A673 (cell line): ENCODE data around the gene PKNOX2. TPM values are rescaled to one million over a fixed set of nuclear protein-coding genes. Genes with fewer than 3 reads are reported as not detected.

Experiments used
- BruUV-seq: library from RNA; stranded (reverse); fragments of 400-500 nt; replicated peaks from 2 replicates; lab custom pipeline; 2021; lab: Mats Ljungman, UMichigan
- CTCF ChIA-PET: fragments of 300-600 bp; sonication (Branson Sonifier 250); formaldehyde crosslinking; loops from one replicate; lab custom pipeline; 2022; ENCODE audit warnings: antibody characterized with exemption; lab: Charles Lee
- POLR2A ChIA-PET: fragments of 300-600 bp; sonication (Branson Sonifier 250); formaldehyde crosslinking; loops from one replicate; lab custom pipeline; 2022; ENCODE audit warnings: antibody characterized with exemption; ENCODE audit not compliant: low non-redundant PET; lab: Charles Lee
- DNase-seq: peaks from one replicate; pipeline ENCODE4 v3.0.0-alpha.2; 2015; ENCODE audit warnings: low spot score
- H3K27ac ChIP-seq: fragments of 200-600 bp; sonication (generic); 2 replicates; pipeline ENCODE4 v1.5.1; 2016; ENCODE audit warnings: mixed run types, low read depth, mild to moderate bottlenecking, mixed read lengths, antibody characterized with exemption, low read length; ENCODE audit not compliant: poor library complexity, severe bottlenecking
- H3K27me3 ChIP-seq: fragments of 200-600 bp; sonication (generic); replicated peaks from 2 replicates; pipeline ENCODE4 v1.6.1; 2017; ENCODE audit warnings: mixed run types, low read depth, mild to moderate bottlenecking, mixed read lengths, antibody characterized with exemption, low read length; ENCODE audit not compliant: insufficient read depth, poor library complexity
- H3K36me3 ChIP-seq: fragments of 200-600 bp; sonication (generic); 2 replicates; pipeline ENCODE4 v1.6.1; 2016; ENCODE audit warnings: mixed run types, mild to moderate bottlenecking, mixed read lengths, antibody characterized with exemption, low read length; ENCODE audit not compliant: insufficient read depth, poor library complexity, severe bottlenecking
- H3K4me1 ChIP-seq: fragments of 200-600 bp; sonication (generic); 2 replicates; pipeline ENCODE4 v1.6.1; 2017; ENCODE audit warnings: mixed run types, mild to moderate bottlenecking, mixed read lengths, antibody characterized with exemption, low read length; ENCODE audit not compliant: insufficient read depth, poor library complexity, severe bottlenecking
- H3K4me3 ChIP-seq: fragments of 200-600 bp; sonication (generic); 2 replicates; pipeline ENCODE4 v1.5.1; 2016; ENCODE audit warnings: low read depth, mixed run types, mild to moderate bottlenecking, mixed read lengths, low read length; ENCODE audit not compliant: poor library complexity, severe bottlenecking
- H3K9me3 ChIP-seq: fragments of 200-600 bp; sonication (generic); 2 replicates; pipeline ENCODE4 v1.6.1; 2016; ENCODE audit warnings: mixed run types, low read depth, mild to moderate bottlenecking, mixed read lengths, antibody characterized with exemption, low read length; ENCODE audit not compliant: poor library complexity, severe bottlenecking
- EZH2 ChIP-seq: fragments of 200-600 bp; sonication (generic); IDR thresholded peaks from 2 replicates; pipeline ENCODE4 v1.6.1; 2017; ENCODE audit warnings: borderline replicate concordance, low read depth, mild to moderate bottlenecking, mixed read lengths, antibody characterized with exemption, low read length; ENCODE audit not compliant: poor library complexity, severe bottlenecking
- intact Hi-C: fragments of 100-400 bp; cut with micrococcal nuclease; formaldehyde crosslinking; loops from one replicate; pipeline ENCODE4 v1.10.0; 2022; ENCODE audit not compliant: unreplicated experiment
- total RNA-seq: library from RNA; stranded (reverse); gene quantifications from 2 replicates; pipeline ENCODE4 v1.2.3, GENCODE V29; 2021
- TF ChIP-seq, protein P1 (sequence below): fragments of 300-800, 200-600 bp; sonication (generic); conservative IDR thresholded peaks from 2 replicates; pipeline ENCODE4 v1.5.1; 2017; ENCODE audit warnings: low read depth, mild to moderate bottlenecking, antibody characterized with exemption, low read length, moderate library complexity, mixed read lengths

Gene PKNOX2
- total RNA-seq, 1 experiment from 2014 or later, result 1.1 TPM

DNA sequence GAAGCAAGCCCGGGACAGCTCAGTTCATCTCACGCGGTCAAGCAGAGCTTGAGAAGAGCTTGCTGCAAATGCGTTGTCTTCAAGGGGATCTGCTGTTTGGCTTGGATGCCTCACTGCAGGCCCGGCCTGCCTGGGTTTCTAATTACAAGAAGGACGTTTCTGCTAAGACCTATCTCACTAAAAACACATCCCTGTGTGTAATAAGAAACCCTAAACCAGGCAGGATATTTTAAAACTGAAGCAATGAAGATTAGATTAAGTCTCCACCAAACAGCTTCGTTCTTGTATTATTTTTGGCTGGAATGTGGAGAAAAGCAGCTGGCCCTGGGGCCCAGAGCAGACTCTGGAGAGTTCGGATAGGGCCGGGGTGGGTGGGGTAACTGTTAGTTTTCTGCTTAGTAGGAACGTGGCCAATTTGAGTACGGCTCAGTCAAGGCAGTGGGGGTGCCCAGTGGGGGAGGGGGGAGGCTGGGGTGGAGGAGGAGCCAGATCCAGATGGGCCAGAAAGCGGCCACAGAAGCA, 6.0 kb downstream of the PKNOX2 start:
- Histone ChIP-seq H3K9me3 (no peaks in the 10 kb centered on the region), H3K4me1 (peaks cover 6% of the 10 kb centered on the region), H3K27ac (peak overlapping the region; percentile 22), H3K27me3 (peaks cover 9% of the 10 kb centered on the region), H3K4me3 (no peak overlapping the region), H3K36me3 (no peaks in the 10 kb centered on the region)
- no peak for DNase-seq
- ChIA-PET CTCF (no interaction called here), POLR2A (no interaction called here)
- no peak for TF ChIP-seq EZH2
- TF ChIP-seq, protein P1, sequence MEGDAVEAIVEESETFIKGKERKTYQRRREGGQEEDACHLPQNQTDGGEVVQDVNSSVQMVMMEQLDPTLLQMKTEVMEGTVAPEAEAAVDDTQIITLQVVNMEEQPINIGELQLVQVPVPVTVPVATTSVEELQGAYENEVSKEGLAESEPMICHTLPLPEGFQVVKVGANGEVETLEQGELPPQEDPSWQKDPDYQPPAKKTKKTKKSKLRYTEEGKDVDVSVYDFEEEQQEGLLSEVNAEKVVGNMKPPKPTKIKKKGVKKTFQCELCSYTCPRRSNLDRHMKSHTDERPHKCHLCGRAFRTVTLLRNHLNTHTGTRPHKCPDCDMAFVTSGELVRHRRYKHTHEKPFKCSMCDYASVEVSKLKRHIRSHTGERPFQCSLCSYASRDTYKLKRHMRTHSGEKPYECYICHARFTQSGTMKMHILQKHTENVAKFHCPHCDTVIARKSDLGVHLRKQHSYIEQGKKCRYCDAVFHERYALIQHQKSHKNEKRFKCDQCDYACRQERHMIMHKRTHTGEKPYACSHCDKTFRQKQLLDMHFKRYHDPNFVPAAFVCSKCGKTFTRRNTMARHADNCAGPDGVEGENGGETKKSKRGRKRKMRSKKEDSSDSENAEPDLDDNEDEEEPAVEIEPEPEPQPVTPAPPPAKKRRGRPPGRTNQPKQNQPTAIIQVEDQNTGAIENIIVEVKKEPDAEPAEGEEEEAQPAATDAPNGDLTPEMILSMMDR, result no peak
- BruUV-seq, result no TSS peak
- intact Hi-C loops, result no loop called here

DNA sequence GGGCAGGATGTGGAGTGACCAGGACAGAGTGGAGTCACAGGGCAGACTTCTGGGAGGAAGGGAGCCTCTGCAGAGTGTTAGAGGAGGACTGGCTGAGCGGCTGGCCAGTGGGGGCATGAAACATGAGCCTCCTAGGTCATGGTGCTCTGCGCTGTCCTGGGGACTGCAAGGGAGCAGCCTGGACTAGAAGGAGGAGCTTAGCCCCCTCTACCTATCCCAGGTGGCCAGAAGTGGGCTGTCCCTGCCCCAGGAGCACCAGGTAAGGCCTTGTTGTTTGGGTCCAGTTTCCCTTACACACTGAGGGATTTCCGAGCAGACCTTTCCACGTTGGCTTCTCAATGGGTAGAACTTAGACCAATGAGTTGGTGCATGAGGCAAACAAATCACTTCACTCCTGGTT, 7.4 kb downstream of the PKNOX2 start:
- no peaks in the 10 kb centered on the region for H3K9me3 ChIP-seq
- DNase-seq, result no peak
- ChIA-PET POLR2A (no interaction called here), CTCF (no interaction called here)
- no TSS peak for BruUV-seq
- no peaks in the 10 kb centered on the region for H3K27me3 ChIP-seq
- TF ChIP-seq, protein P1, result no peak
- no peak for TF ChIP-seq EZH2
- peaks cover 15% of the 10 kb centered on the region for H3K4me1 ChIP-seq
- H3K4me3 ChIP-seq, result no peak overlapping the region
- no peaks in the 10 kb centered on the region for H3K36me3 ChIP-seq
- no peak overlapping the region for H3K27ac ChIP-seq
- intact Hi-C loops, result no loop called here

DNA sequence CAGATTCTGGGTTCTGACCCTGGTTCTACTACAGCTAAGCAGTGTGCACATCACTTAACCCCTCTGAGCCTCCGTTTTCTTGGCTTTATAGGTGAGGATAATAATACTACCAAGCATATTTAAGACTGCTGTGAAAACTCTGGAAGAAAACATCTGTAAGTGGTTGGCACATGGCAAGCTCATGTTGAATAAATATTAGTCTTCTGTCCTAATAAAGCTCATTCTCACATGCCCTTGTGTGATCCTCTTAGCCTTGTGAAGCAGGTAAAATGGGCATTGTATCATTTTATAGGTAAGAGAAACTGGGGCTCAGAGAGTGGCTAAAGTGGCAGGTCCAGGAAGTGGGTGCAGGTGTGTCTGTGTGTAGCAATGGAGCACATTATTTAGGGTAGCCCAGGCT, 8.5 kb downstream of the PKNOX2 start:
- Histone ChIP-seq H3K36me3 (no peaks in the 10 kb centered on the region), H3K4me1 (peaks cover 20% of the 10 kb centered on the region), H3K9me3 (no peaks in the 10 kb centered on the region), H3K4me3 (no peak overlapping the region), H3K27ac (no peak overlapping the region), H3K27me3 (no peaks in the 10 kb centered on the region)
- CTCF ChIA-PET, result no interaction called here
- no peak for DNase-seq
- intact Hi-C loops, result no loop called here
- TF ChIP-seq, protein P1, result no peak
- no peak for TF ChIP-seq EZH2
- POLR2A ChIA-PET, result no interaction called here
- BruUV-seq, result no TSS peak
